Measurements from ENCODE around the gene MINDY4. TPM values are rescaled to one million over a fixed set of nuclear protein-coding genes. Genes with fewer than 3 reads are reported as not detected.

The MINDY4 gene
- total and polyA plus RNA-seq, 2 of the 13 experiments (the other 11 are each of a cell fraction or from before 2014, with no cell fraction given): not detected

DNA sequence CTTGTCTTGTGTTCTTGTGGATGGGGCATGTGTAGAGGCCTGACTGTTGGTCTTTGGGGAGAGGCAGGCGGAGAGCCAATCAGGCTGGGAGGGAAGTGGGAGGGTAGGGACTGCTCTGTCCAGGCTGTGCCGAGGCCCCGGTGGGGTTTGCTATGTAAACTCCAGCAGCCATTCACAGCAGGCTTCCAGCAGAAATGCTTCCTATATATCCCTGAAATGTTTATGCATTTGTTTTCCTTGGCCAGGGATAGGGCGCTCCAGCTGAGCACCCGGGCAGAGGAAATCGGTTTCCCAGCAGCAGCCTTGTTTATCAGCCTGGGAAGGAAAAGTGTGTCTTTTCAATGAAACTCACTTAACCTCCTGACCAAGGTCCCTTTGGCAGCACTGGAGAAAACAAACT is 122.1 kb downstream of the MINDY4 start (continued):
- TF ChIP-seq, protein P1, sequence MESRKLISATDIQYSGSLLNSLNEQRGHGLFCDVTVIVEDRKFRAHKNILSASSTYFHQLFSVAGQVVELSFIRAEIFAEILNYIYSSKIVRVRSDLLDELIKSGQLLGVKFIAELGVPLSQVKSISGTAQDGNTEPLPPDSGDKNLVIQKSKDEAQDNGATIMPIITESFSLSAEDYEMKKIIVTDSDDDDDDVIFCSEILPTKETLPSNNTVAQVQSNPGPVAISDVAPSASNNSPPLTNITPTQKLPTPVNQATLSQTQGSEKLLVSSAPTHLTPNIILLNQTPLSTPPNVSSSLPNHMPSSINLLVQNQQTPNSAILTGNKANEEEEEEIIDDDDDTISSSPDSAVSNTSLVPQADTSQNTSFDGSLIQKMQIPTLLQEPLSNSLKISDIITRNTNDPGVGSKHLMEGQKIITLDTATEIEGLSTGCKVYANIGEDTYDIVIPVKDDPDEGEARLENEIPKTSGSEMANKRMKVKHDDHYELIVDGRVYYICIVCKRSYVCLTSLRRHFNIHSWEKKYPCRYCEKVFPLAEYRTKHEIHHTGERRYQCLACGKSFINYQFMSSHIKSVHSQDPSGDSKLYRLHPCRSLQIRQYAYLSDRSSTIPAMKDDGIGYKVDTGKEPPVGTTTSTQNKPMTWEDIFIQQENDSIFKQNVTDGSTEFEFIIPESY (CRISPR knock-in tag; IDR thresholded peaks at IDR 0.05): no peak

DNA sequence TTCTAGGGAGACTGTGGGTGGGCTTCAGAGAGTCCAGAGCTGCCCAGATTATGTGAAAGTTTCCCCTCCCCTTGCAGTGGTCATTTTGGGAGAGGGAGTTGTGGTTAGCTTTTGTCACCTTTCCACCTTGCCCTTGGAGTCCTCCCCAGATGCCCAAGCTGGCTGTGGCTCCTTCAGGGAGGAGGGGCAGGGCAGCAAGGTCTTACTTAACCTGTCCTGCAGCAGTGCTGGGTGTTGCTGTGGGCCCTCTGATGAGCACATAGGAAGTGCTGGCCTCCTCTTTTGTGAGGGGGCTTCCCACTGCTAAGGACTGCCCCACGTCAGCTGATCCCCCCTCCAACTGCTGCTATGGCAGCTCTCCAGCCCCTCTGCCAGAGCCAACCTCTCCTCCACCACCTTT is 122.8 kb downstream of the MINDY4 start:
- Histone ChIP-seq H2AFZ (ENCODE audit: low read length) (no peak overlapping the region), H3K27me3 (ENCODE audit: control insufficient read depth in 1 of 2, insufficient read depth in 2 of 2, low read length in 2 of 2) (peaks cover 0 to 3% of the 10 kb centered on the region in 2 experiments; a peak in 1 of 5 replicates), H3K9ac (ENCODE audit: insufficient read depth, low read depth, low read length) (no peak overlapping the region), H3K36me3 (replicated peaks in 1 of 2; ENCODE audit: control insufficient read depth in 1 of 2, insufficient read depth in 2 of 2, low read length in 2 of 2) (no peaks in the 10 kb centered on the region), H3K4me3 (replicated peaks in 1 of 3; ENCODE audit: insufficient read depth in 1 of 3, low read depth in 2 of 3, low read length in 3 of 3) (no peak overlapping the region), H3K4me2 (ENCODE audit: low read depth, low read length) (no peak overlapping the region), H3K4me1 (ENCODE audit: insufficient read depth, low read length) (no peaks in the 10 kb centered on the region), H3K9me3 (ENCODE audit: low read length) (no peaks in the 10 kb centered on the region), H3K27ac (ENCODE audit: extremely low read length, insufficient read depth, low read length) (no peak overlapping the region), H3K79me2 (ENCODE audit: insufficient read depth, low read length) (no peaks in the 10 kb centered on the region), H4K20me1 (ENCODE audit: insufficient read depth, low read length) (no peaks in the 10 kb centered on the region)
- 0% methylated on average over 1 of the region's 1 CpG for WGBS (ENCODE audit: low lambda C conversion rate)
- FAIRE-seq (no peak), ATAC-seq (no peak), DNase-seq (ENCODE audit: low spot score) (no peak)
- no TSS peak for BruUV-seq (replicated peaks)
- TF ChIP-seq MAFF (IDR thresholded peaks at IDR 0.05; ENCODE audit: low read depth, low read length): no peak
- POLR2A ChIA-PET: no interaction called here
- intact Hi-C loops (cut with micrococcal nuclease; ENCODE audit: unreplicated experiment): no loop called here
- CTCF ChIA-PET (ENCODE audit: low intra/inter-chr PET ratio, low total read pairs): no interaction called here
- in situ Hi-C loops (cut with HindIII; ENCODE audit: extremely low pct_ligation_motif_present, low pct_unique_long_range_greater_than_20kb): no loop called here

DNA sequence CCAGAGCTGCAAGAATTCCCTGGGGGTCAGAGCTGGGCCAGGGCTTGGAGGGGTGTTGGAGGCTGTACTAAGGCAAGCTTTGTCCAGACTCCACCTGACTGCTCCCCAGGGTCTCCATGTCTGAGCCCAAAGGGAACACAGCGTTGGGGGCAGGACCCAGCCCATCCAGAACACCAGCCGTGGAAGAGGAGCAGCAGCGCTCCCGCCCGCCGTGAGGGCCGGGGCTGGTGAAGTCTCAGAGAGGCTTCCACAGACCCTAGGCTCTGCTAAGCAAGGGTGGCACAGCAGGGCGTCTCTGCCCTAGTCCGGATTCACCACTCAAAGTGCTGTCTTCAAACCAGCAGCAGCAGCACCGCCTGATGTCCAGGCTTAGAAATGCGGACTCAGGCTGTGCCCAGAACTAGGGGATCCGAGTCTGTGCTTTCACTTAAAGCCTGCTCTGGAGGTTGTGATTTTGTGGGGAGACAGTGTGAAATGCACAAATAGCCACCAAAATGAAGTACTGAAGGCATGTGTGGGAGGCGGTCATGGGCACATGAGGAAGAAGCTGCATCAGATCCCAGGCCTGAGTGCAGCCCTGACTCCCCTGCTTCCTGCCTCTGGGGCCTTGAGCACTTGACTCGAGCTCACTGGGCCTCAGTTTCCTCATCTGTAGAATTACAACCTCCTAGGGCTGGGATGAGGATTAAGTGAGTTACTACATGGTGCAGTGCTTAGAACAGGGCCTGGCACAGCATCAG is 123.8 kb downstream of the MINDY4 start:
- Histone ChIP-seq H3K27ac (ENCODE audit: extremely low read length, insufficient read depth, low read length) (no peak overlapping the region), H3K4me2 (ENCODE audit: low read depth, low read length) (no peak overlapping the region), H3K79me2 (ENCODE audit: insufficient read depth, low read length) (no peaks in the 10 kb centered on the region), H4K20me1 (ENCODE audit: insufficient read depth, low read length) (no peaks in the 10 kb centered on the region), H3K27me3 (ENCODE audit: control insufficient read depth in 1 of 2, insufficient read depth in 2 of 2, low read length in 2 of 2) (peaks cover 0 to 3% of the 10 kb centered on the region in 2 experiments; a peak in 1 of 5 replicates), H3K4me1 (ENCODE audit: insufficient read depth, low read length) (no peaks in the 10 kb centered on the region), H2AFZ (ENCODE audit: low read length) (no peak overlapping the region), H3K9me3 (ENCODE audit: low read length) (no peaks in the 10 kb centered on the region), H3K4me3 (replicated peaks in 1 of 3; ENCODE audit: insufficient read depth in 1 of 3, low read depth in 2 of 3, low read length in 3 of 3) (no peak overlapping the region), H3K9ac (ENCODE audit: insufficient read depth, low read depth, low read length) (no peak overlapping the region), H3K36me3 (replicated peaks in 1 of 2; ENCODE audit: control insufficient read depth in 1 of 2, insufficient read depth in 2 of 2, low read length in 2 of 2) (no peaks in the 10 kb centered on the region)
- intact Hi-C loops (cut with micrococcal nuclease; ENCODE audit: unreplicated experiment) (no loop called here), in situ Hi-C loops (cut with HindIII; ENCODE audit: extremely low pct_ligation_motif_present, low pct_unique_long_range_greater_than_20kb) (no loop called here)
- no peak for DNase-seq (ENCODE audit: low spot score)
- POLR2A ChIA-PET: no interaction called here
- CTCF ChIA-PET (ENCODE audit: low intra/inter-chr PET ratio, low total read pairs): no interaction called here
- BruUV-seq (replicated peaks): no TSS peak
- 49% methylated on average over 9 of the region's 14 CpGs for WGBS (ENCODE audit: low lambda C conversion rate)
- FAIRE-seq: no peak
- peak; percentile 26; the same call in 1 of the 3 replicates for ATAC-seq
- no peak for TF ChIP-seq PPARG (CRISPR knock-in tag; conservative IDR thresholded peaks at IDR 0.05)
- TF ChIP-seq, protein P2, sequence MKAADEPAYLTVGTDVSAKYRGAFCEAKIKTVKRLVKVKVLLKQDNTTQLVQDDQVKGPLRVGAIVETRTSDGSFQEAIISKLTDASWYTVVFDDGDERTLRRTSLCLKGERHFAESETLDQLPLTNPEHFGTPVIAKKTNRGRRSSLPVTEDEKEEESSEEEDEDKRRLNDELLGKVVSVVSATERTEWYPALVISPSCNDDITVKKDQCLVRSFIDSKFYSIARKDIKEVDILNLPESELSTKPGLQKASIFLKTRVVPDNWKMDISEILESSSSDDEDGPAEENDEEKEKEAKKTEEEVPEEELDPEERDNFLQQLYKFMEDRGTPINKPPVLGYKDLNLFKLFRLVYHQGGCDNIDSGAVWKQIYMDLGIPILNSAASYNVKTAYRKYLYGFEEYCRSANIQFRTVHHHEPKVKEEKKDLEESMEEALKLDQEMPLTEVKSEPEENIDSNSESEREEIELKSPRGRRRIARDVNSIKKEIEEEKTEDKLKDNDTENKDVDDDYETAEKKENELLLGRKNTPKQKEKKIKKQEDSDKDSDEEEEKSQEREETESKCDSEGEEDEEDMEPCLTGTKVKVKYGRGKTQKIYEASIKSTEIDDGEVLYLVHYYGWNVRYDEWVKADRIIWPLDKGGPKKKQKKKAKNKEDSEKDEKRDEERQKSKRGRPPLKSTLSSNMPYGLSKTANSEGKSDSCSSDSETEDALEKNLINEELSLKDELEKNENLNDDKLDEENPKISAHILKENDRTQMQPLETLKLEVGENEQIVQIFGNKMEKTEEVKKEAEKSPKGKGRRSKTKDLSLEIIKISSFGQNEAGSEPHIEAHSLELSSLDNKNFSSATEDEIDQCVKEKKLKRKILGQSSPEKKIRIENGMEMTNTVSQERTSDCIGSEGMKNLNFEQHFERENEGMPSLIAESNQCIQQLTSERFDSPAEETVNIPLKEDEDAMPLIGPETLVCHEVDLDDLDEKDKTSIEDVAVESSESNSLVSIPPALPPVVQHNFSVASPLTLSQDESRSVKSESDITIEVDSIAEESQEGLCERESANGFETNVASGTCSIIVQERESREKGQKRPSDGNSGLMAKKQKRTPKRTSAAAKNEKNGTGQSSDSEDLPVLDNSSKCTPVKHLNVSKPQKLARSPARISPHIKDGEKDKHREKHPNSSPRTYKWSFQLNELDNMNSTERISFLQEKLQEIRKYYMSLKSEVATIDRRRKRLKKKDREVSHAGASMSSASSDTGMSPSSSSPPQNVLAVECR (CRISPR knock-in tag; IDR thresholded peaks at IDR 0.05; ENCODE audit: borderline replicate concordance): no peak
- TF ChIP-seq HOXA5 (CRISPR knock-in tag; IDR thresholded peaks at IDR 0.05): no peak
- no peak for TF ChIP-seq ONECUT2 (CRISPR knock-in tag; IDR thresholded peaks at IDR 0.05)
- TF ChIP-seq SMC3 (IDR thresholded peaks at IDR 0.05; ENCODE audit: low read length): no peak
- TF ChIP-seq NR1H2 (CRISPR knock-in tag; IDR thresholded peaks at IDR 0.05; ENCODE audit: borderline replicate concordance, low read depth): no peak
- no peak for TF ChIP-seq ZNF615 (CRISPR knock-in tag; IDR thresholded peaks at IDR 0.05; ENCODE audit: borderline replicate concordance)
- no peak for TF ChIP-seq PCBP2 (optimal IDR thresholded peaks at IDR 0.05; ENCODE audit: low read depth, low read length, poor library complexity, severe bottlenecking)

Measured in HepG2 (cell line).